Breast epithelium (tissue), 4 donors: Measurements from ENCODE around the gene ITGA3. TPM values are rescaled to one million over a fixed set of nuclear protein-coding genes. Genes with fewer than 3 reads are reported as not detected.

ENCODE experiments used
- DNase-seq, 2 donors: peaks; one replicate each; pipeline ENCODE4 v3.0.0-alpha.2; 2019; ENCODE audit warnings: low spot score in 2 of 2
- H3K27ac ChIP-seq, 2 donors: fragments of 200-600 bp; sonication (generic) in 1 of 2; one replicate each; pipeline ENCODE4 v1.5.1; 2016 to 2019; ENCODE audit warnings: mild to moderate bottlenecking in 1 of 2
- H3K27me3 ChIP-seq, 2 donors: fragments of 200-600 bp; sonication (generic) in 1 of 2; one replicate each; pipeline versions ENCODE4 v1.5.1 to v1.6.0; 2017 to 2019; ENCODE audit warnings: control low read depth in 1 of 2, mild to moderate bottlenecking in 1 of 2
- H3K36me3 ChIP-seq: fragments of 200-600 bp; one replicate; pipeline ENCODE4 v1.5.1; 2019
- H3K4me1 ChIP-seq, 2 donors: fragments of 200-600 bp; sonication (generic); one replicate each; pipeline ENCODE4 v1.5.1; 2016 to 2019; ENCODE audit warnings: control low read depth in 1 of 2
- H3K4me3 ChIP-seq, 3 donors: fragments of 200-600 bp; sonication (generic); 1 replicate in 2 of 3; 2 replicates in 1 of 3; pipeline ENCODE4 v1.5.1; 2016 to 2019; ENCODE audit warnings: mild to moderate bottlenecking in 3 of 3, moderate library complexity in 2 of 3
- H3K9me3 ChIP-seq, 2 donors: fragments of 200-600 bp; sonication (generic) in 1 of 2; one replicate each; pipeline ENCODE4 v1.5.1; 2016 to 2019; ENCODE audit warnings: control low read depth in 1 of 2
- CTCF ChIP-seq, 3 donors: fragments of 450-650 bp; IDR thresholded peaks; one replicate each; pipeline ENCODE4 v1.5.1; 2016 to 2017; ENCODE audit warnings: antibody characterized with exemption in 3 of 3, mild to moderate bottlenecking in 3 of 3, moderate library complexity in 3 of 3
- POLR2A ChIP-seq: fragments of 450-650 bp; IDR thresholded peaks from one replicate; pipeline ENCODE4 v1.6.1; 2016; ENCODE audit warnings: antibody characterized with exemption, mild to moderate bottlenecking, moderate library complexity
- POLR2AphosphoS5 ChIP-seq, 3 donors: sonication (generic); formaldehyde crosslinking; IDR thresholded peaks; one replicate each; pipeline ENCODE4 v1.6.1; 2017; ENCODE audit warnings: antibody characterized with exemption in 3 of 3
- intact Hi-C: fragments of 100-400 bp; cut with DNase I; formaldehyde crosslinking; loops from one replicate; pipeline ENCODE4 v1.15.1; 2023; ENCODE audit warnings: low total_unique reads
- total RNA-seq, 3 donors: library from RNA; depleted of rRNA; stranded (reverse); fragments of >200 nt; gene quantifications; one replicate each; pipeline ENCODE4 v1.1.0, GENCODE V29; 2016

Gene ITGA3
- total RNA-seq, 3 donors from 2014 or later, result 10.6 to 67.6 (median 48.5) TPM

GRCh38 chr17:50118828-50119218 is 62.9 kb downstream of the ITGA3 start:
- H3K36me3 ChIP-seq, result no peaks in the 10 kb centered on the region
- no peaks in the 10 kb centered on the region for H3K9me3 ChIP-seq
- H3K27me3 ChIP-seq, result no peaks in the 10 kb centered on the region
- H3K27ac ChIP-seq, result no peak overlapping the region
- intact Hi-C loops, result no loop called here
- DNase-seq, result no peak
- TF ChIP-seq POLR2A (no peak), CTCF (IDR thresholded peaks at IDR 0.05) (no peak), POLR2AphosphoS5 (IDR thresholded peaks at IDR 0.05) (no peak)
- peaks cover 0 to 7% of the 10 kb centered on the region in 2 donors for H3K4me1 ChIP-seq
- H3K4me3 ChIP-seq, result no peak overlapping the region

- intact Hi-C loops, result no loop called here
- Histone ChIP-seq H3K4me3 (no peak overlapping the region), H3K9me3 (no peaks in the 10 kb centered on the region), H3K36me3 (no peaks in the 10 kb centered on the region), H3K27ac (no peak overlapping the region), H3K27me3 (no peaks in the 10 kb centered on the region), H3K4me1 (peaks cover 0 to 7% of the 10 kb centered on the region in 2 donors)
- TF ChIP-seq POLR2AphosphoS5 (IDR thresholded peaks at IDR 0.05) (no peak), POLR2A (no peak), CTCF (IDR thresholded peaks at IDR 0.05) (no peak)
- DNase-seq, result no peak
Observed at GRCh38 chr17:50120475-50121253, 64.8 kb downstream of the ITGA3 start.

GRCh38 chr17:50122945-50123344 is 67.0 kb downstream of the ITGA3 start:
- no peak overlapping the region for H3K27ac ChIP-seq
- no peaks in the 10 kb centered on the region for H3K27me3 ChIP-seq
- no peaks in the 10 kb centered on the region for H3K4me1 ChIP-seq
- DNase-seq, result no peak
- no peaks in the 10 kb centered on the region for H3K36me3 ChIP-seq
- TF ChIP-seq CTCF (IDR thresholded peaks at IDR 0.05), result no peak
- TF ChIP-seq POLR2AphosphoS5 (IDR thresholded peaks at IDR 0.05), result no peak
- TF ChIP-seq POLR2A, result no peak
- no peak overlapping the region for H3K4me3 ChIP-seq
- H3K9me3 ChIP-seq, result no peaks in the 10 kb centered on the region
- intact Hi-C loops, result no loop called here

- intact Hi-C loops, result no loop called here
- Histone ChIP-seq H3K27me3 (peaks cover 0 to 3% of the 10 kb centered on the region in 2 donors), H3K36me3 (no peaks in the 10 kb centered on the region), H3K4me1 (no peaks in the 10 kb centered on the region), H3K9me3 (no peaks in the 10 kb centered on the region), H3K4me3 (no peak overlapping the region), H3K27ac (no peak overlapping the region)
- TF ChIP-seq CTCF (IDR thresholded peaks at IDR 0.05) (no peak), POLR2AphosphoS5 (IDR thresholded peaks at IDR 0.05) (no peak), POLR2A (no peak)
- no peak for DNase-seq
Observed at GRCh38 chr17:50123649-50124349, 67.9 kb downstream of the ITGA3 start.

- H3K27ac ChIP-seq, result no peak overlapping the region
- H3K36me3 ChIP-seq, result no peaks in the 10 kb centered on the region
- TF ChIP-seq POLR2A (no peak), POLR2AphosphoS5 (IDR thresholded peaks at IDR 0.05) (no peak), CTCF (IDR thresholded peaks at IDR 0.05) (no peak)
- H3K4me1 ChIP-seq, result peaks cover 0 to 10% of the 10 kb centered on the region in 2 donors
- peaks cover 8 to 9% of the 10 kb centered on the region in 2 donors for H3K27me3 ChIP-seq
- no peak overlapping the region for H3K4me3 ChIP-seq
- no peaks in the 10 kb centered on the region for H3K9me3 ChIP-seq
- no peak for DNase-seq
- intact Hi-C loops, result no loop called here
Observed at GRCh38 chr17:50125420-50125997, 69.6 kb downstream of the ITGA3 start.
